HG02610 (cell line): ENCODE data around the gene TMEM53.

ENCODE experiments used
- ATAC-seq: cut with Tn5 transposase; IDR thresholded peaks from one replicate; pipeline ENCODE4 v1.9.1; 2021; ENCODE audit warnings: mild to moderate bottlenecking, moderate library complexity; ENCODE audit not compliant: unreplicated experiment

TMEM53 gene

DNA sequence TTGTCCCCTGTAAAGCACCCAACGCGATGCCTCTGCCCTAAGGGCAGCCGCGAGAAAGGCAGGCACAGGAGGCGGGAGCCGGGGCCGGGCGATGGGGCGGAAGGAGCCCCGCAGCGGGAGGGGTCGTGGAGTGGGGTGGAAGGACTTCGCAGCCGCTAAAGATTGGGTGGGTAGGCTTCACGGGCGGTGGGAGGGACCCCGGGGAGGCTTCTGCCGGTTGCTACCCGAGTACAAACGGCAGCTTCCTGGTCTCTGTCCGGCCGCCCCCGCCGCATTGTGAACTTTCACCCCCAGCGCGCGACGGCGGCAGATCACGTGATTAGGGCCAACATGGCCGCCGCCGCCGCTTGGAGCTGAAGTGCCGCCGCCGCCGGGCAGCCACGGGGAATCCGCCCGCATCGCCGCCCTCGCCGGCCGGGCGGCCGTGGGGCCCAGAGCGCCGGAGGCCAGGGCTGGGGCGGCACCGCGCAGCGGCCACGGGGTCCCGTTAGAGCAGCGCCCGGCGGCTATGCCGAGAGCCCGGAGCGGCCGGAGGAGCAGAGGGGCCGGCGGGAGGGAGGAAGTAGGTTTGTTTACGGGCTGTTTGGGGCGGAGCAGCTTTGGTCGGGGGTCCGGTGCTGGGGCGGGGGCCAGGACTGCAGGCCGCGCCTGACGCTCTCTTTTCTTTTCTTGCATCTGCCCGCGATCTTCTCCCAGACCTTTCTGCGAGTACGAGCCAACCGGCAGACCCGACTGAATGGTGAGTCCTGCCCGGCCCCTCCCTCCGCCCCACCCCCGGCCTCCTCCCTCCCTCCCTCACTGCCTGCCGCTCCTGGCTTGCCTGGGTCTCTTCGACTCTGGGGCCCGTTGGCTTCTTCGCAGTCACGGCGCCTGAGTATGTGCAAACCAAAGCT lies 42.4 kb downstream of the TMEM53 start:
- ATAC-seq = peak; percentile 60

DNA sequence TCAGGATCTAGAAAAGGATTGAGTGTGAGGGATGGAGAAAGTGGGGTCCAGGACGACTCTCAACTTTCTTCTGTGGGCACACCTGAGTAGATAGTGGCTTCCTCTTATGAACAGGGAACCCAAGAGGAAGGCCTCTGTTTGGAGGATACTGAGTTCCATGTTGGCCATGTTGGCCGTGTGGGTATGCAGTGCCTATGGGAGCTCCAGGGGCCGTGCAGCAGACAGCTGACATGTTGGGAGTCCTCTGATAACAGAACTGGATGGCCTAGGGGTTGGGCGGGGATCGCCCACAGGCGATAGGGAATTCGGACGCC lies 43.0 kb downstream of the TMEM53 start:
- ATAC-seq = peak; percentile 6

DNA sequence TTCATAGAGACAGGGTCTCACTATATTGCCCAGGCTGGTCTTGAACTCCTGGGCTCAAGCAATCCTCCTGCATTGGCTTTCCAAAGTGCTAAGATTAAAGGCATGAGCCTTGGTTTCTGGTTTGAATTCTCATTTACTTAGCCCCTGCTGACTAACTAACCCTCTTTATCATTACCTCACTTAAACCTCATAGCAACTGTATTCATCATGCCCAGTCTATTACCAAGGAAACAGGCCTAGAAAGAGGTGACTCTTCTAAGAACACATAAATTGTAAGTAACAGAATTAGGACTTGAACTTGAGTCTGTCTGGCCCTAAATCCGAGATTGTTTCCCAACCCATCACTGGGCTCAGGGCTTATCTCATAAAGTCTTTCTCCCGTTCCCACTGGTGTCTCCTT lies 44.2 kb downstream of the TMEM53 start:
- no peak for ATAC-seq

DNA sequence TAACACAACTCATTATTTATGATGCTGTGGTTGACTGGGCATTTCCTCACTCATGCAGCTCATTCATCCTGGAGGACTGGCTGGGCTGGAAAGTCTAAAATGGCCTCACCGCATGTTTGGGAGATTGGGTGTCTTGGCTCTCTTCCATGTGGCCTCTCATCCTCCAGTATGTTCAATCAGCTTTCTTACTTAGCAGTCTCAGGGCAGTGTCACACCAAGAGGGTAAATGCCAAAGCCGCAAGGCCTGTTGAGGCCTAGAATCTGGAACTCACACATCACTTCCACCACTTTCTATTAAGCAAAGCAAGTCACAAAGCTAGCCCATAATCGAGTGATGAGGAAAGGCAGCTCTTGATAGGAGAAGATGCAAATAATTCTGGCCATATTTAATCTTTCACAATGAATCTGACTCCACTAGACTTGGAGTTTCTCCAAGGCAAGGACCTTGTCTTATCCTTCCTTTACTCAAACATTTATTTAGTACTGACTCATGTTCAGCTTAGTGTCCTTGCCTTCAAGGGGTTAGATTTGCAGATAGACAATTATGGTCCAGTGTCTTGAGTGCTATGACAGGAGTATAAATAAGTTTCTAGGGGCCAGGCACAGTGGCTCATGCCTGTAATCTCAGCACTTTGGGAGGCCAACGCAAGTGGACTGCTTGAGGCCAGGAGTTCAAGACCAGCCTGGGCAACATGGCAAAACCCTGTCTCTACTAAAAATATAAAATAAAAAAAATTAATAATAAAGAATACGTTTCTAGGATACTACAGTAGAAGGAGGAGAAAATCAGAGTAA lies 45.1 kb downstream of the TMEM53 start:
- ATAC-seq = no peak

DNA sequence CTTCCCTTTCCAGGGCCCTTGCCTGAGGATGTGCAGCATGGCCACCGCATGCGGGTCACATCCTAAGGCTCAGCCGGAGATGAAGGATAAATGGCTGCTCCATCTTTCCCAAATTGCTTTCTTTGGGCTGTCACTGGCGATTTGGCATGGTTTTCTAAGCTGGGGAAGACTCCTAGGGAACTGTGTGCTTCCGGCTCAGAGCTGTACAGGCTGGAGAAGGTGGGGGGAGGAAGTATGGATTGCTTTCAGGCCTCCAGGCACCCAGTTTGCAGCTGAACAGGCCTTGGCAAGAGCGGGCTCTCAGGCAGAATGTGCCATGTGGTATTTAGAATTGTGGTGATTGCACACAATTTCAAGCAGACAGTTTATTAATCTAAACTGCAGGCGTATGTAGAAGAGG lies 48.9 kb downstream of the TMEM53 start:
- ATAC-seq = no peak

DNA sequence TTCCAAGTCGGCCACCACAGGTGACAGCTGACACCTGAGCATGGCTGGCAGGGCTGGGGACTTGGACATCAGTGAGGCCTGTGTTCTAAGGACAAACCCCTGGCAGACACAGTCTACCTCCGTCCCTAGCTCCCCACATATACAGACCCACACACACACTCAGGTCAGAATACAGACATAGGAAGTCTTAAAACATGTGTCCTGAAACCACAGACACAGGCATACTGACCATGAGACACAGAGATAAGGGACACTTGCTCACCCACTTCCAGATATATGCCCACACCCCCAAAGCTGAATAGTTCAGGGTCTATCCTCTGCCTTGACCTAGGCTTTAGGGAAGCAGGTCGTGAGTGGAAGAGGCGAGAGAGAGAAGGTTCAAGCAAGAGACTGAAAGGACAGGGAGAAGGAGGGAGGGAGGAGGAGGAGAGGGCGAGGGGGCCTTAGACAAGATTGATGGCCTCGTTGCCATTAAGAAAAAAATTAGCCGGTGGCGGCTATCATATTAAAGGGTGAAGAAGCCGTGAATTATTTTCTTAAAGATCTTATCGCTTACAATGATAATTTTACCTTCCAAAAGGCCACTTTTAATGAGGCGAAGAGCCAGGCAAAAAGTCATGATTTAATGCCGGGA lies 49.9 kb downstream of the TMEM53 start:
- no peak for ATAC-seq

DNA sequence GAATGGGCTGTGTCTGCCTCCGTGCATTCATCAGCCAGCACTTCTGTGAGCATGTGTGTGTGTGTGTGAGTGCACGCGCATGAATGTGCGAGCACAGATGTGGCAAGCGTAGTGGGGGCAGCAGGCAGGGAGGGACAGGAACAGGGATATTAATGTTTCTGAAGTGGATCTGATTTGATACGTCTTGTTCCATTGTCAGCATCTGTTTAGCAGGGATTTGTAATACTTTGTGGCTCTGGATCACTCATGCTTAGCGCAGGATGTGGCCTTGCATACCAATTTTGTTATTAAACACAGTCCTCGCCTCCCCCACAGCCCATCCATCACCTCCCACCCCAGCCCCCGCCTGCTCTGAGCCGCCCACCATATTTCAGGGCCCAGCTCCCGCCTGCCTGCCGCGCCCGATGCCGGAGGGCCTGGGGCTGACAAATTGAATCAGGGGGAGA lies 52.4 kb downstream of the TMEM53 start:
- no peak for ATAC-seq

DNA sequence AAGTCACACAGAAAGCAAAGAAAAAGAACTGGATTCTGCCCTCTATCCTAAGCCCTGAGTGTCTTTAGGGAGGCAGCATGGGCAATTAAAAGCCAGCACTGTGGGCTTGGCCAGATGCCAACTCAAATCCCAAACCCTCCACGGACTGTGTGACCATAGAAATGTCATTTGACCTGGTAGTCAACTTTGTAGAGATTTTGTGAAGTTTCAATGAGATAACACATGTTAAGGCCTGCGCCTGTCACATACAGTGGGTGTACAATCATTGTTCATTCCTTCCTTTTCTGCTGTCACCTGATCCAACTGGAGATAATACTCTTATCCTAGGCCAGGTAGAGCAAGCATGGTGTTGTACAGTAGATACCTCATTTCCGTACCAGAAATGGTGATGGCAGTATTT lies 54.2 kb downstream of the TMEM53 start:
- ATAC-seq = no peak

DNA sequence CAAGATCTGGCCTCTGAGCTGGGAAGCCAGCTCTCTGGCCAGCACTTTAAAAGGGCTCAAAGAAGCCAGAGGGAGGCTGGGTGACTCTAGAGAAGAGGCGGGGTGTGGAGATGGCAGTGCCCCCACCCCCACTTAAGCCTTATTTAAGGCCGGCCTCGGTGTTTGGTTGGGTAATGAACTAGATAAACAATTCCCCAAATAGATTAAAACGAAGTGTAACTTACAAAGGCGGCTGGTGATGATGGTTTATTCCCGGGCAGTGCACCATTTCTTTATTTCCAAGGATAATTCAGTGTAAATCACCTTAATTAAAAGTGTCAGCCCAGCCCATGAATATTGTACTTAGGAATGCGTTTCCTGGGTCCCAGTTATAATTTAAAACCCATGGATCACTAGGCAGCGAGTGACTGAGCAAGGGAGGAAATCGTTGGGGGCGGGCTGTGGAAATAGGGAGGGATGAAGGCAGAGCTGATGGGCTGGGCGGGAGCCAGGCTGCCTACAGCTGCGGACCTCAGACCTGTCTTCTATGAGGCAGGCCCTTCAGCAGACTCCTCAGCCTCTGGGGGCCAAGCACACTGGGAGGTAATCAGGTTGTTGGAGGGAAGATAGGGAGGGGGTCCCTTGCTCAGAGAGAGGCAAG lies 54.9 kb downstream of the TMEM53 start:
- ATAC-seq = no peak

DNA sequence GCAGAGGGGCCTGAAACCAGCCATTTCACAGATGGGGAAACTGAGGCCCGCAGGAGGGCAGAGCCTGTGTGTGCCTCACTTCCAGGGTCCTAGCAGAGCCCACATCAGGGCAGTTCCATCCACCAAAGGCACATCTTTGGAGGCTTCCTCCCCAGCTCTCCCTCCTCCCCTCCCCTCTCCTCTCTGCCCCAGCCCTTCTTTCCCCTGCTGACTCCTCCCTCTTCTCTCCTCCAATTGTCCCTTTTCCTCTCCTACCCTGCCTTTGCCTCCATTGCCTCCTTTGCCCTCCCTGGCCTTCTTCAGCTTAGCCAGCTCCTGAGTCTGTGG lies 56.6 kb downstream of the TMEM53 start:
- ATAC-seq = no peak

DNA sequence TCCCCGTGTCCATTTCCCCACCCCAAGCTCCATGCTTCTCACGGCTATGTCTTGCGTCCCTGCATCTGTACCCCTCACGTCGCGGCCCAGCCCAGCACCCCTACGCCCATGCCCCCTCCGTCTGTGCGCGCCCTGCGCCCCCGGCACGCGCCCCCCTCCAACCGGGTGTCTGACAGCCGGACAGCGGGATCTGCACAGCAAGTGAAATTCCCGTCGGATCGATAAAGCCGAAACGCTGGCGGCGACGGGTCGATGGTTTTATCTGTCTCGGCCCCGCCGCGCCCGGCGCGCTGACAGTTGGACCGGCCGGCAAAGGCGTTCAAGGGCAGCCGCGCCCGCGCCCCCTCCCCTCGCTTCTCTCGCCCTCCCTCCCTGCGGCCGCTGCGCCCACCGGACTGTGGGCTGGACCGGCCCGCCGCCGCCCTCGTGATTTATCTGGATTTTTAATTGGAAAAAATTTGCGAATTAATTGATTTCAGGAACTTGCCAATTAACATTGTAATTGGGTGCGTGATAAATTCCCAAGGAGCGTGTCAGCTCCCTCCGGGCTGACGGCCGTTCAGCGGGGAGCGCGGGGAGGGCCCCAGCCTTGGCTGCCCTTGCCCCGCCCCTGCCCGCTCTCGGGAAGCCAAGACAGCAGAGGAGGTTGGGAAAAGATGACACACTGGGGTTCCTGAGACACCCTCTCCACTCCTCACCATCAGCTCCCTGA lies 57.1 kb downstream of the TMEM53 start:
- ATAC-seq = no peak

DNA sequence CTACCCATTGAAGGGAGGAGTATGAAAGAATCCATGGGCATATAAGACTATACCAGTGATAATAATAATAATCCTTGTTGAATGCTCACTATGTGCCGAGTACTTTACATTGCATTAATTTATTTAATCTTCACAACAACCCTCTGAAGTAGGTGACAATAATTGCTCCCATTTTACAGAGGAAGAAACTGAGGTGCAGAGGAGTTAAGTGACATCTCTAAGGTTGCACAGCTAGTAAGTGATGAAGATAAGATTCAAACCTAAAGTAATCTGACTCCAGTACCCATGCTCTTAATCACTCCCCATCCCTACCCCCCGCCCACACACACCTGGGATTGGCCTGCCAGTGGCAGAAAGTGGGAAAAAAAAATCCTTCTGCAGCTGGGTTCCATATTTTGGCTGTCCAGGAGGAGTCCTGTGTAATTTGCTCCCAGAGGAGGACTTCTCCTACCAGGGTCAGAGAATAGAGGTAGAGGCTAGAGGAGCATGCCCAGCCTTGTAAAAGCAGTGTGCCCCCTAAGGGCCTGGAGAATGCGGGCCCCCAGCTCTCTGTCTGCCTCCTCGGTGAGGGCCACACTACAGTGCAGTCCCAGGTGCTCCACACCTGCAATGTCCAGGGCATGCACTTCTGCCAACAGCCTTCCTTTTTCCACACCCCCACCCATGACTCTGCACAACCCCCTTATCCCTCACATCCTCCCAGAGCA lies 57.8 kb downstream of the TMEM53 start:
- no peak for ATAC-seq

DNA sequence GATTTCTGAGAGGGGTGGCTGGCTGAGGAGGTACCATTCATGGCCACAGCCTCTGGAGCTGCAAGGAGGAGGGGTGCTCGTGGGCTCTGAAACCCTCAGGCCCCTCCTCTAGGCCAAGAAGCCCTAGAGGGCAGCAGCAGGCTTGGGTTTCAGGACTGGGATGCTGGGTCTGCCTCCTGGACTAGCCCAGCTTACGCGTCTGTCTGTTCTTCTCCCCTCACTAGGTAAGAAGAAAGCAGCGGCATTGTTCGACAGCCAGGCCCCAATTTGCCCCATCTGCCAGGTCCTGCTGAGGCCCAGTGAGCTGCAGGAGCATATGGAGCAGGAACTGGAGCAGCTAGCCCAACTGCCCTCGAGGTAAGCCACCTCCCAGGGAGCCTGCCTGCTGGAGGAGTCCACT lies 60.3 kb downstream of the TMEM53 start:
- no peak for ATAC-seq

DNA sequence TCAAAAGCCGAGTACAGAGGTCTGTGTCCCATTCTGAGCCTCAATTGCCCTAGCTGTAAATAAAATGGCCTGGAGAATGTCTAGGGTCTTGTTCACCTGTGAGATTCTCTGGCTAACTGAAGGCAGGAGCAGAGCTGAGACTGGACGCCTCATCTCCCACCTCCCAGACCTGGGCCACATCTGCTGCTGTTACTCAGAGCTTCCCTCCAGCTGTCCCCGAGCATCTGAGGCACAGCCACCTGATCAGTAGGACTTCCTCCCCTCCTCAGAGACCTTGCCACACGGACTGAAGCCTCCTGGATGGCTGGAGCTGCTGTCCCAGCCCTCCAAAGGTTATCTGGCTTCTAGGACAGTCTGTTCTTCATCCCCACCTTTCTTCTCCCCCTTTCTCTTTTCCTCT lies 62.4 kb downstream of the TMEM53 start:
- ATAC-seq = no peak

DNA sequence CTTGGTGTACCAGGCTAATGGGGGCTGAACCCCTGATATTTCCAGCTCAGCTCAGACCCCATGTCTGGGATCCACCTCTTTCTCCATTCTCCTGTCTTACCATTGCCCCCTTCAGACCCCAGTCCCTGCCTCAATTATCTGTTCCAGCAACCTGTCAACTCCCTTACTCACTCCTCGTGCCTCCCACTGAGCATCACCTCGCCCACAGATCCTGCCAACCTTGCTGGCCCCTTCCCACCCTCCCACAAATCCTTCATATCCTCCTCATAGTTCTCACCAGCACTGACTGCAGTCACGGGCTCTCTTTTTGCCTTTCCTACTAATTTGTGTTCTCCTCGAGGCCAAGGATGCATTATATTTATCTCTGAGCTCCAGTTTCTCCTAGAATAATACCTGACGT lies 62.9 kb downstream of the TMEM53 start:
- ATAC-seq = no peak

DNA sequence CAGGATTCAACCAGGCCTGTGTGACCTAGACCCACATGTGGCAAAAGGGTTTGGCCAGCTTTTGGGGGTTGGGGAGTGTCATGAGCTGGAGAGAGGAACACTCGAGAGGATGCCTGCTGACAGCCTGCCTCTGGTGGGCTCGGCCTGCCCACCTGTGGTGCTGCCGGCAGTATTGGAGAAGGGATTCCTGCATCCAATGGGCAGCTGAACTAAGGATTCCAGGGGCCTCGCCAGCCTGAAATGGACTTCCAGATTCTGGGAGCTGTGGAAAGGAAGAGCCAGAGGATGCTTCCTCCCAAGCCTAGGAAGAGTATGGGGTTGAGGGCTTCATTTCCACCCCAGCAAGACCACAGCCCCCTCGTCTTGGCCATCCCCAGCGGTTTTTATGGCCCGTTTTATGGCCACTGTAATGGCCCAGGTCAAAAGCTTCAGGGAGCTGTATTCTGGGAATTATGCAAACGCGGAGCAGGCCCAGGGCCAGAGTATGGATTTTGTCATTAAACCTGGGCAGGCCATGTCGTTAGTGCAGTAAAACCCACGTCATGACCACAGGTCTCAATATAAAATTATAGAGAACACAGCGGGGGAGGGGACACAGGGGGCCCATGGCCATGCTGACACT lies 63.6 kb downstream of the TMEM53 start:
- ATAC-seq = no peak

DNA sequence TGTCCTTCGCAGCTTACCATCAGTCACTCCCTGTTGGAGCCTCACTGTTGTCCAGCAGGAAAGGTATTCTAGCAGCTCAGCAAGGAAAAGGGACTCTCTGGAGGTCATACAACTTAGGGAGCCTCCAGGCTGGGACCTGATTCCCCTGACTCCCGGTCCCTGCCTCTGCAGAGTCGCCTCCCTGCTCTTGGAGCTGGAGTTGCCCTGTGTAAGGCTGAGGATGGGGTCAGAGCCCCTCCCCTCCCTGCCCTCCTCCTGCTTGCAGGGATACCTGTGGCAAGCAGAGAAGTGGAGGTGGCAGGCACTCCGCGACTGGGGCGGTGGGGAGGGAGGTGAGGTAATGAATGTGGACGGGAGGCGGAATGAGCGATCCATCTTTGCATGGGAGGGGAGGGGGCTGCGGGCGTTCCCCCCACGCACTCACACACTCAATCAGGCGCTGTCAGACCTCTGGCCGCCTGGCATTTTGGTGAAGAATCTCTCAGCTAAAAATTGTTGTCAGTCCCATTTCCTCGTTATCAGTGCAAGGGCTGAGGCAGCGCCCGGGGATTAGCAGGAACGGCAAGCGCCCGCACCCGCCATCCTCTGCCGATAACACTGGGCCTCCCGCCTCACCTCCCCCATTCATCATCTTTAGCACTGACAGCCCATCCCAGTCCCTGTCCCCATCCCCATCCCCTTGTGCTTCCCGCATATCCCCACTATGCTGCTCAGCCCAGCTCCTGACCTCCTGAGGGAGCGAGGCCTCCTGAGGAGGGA lies 64.3 kb downstream of the TMEM53 start:
- ATAC-seq = no peak

DNA sequence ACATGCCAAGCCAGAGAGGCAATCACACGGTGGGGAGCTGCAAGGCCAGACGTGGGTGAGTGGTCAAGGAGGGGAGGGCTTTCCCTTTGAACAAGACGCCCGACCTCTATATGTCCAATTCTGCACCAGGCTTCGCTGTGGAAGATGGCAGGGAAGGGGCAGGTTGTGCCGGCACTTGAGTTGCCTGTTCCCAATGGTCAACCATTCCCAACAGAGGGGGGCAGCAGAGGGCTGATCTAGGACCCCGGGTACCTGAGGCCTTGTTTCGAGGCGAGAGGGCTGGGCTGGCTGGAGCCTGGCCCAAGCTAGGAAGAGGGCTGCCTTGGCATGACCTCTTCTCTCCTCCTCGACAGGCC lies 64.9 kb downstream of the TMEM53 start:
- ATAC-seq = no peak

DNA sequence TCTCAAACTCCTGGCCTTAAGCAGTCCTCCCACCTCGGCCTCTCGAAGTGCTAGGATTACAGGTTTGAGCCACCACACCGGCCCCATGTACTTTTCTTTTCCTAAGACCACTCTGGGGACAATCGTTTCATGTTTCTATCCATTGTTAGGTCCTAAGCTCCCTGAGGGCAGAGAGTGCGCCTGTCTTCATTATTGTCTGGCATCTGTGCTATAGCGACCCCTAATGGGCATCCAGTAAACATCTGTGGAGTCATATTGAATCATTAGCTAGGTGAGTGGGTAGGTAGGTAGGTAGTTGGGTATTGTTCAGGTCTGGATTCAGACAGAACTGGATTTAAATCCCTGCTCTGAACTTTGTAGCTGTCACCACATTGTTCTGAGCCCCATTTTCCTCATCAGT lies 66.1 kb downstream of the TMEM53 start:
- no peak for ATAC-seq
